ENCODE measurements around the gene TTC23L. TPM values are rescaled to one million over a fixed set of nuclear protein-coding genes. Genes with fewer than 3 reads are reported as not detected.
"Not testable (repeated sequence)": the region's sequence is repeated elsewhere in the genome, so short reads cannot be mapped to it uniquely, and the experiment has no call there.

The TTC23L gene
- total RNA-seq, 1 donor from 2014 or later, result not detected

GRCh38 chr5:34915856-34916192, 76.9 kb downstream of the TTC23L start:
- ATAC-seq, result peak; percentile 27
- DNase-seq (ENCODE audit: low spot score), result no peak

GRCh38 chr5:34916518-34916917, 77.6 kb downstream of the TTC23L start:
- ATAC-seq (no peak), DNase-seq (ENCODE audit: low spot score) (no peak)

GRCh38 chr5:34918025-34918424, 79.1 kb downstream of the TTC23L start:
- DNase-seq (ENCODE audit: low spot score), result no peak
- no peak for ATAC-seq

GRCh38 chr5:34919077-34919476, 80.1 kb downstream of the TTC23L start:
- DNase-seq (ENCODE audit: low spot score), result no peak
- no peak for ATAC-seq

- not testable (repeated sequence) for ATAC-seq; DNase-seq (ENCODE audit: low spot score)
Observed at GRCh38 chr5:34923256-34923655, 84.3 kb downstream of the TTC23L start.

GRCh38 chr5:34923694-34924461, 84.9 kb downstream of the TTC23L start:
- ATAC-seq (no peak), DNase-seq (ENCODE audit: low spot score) (no peak)

GRCh38 chr5:34924462-34924765, 85.5 kb downstream of the TTC23L start:
- no peak for DNase-seq (ENCODE audit: low spot score)
- no peak for ATAC-seq

GRCh38 chr5:34926318-34926888, 87.4 kb downstream of the TTC23L start:
- DNase-seq (ENCODE audit: low spot score) (no peak), ATAC-seq (no peak)

- no peak for ATAC-seq
Observed at GRCh38 chr5:34927785-34928184, 88.8 kb downstream of the TTC23L start.

GRCh38 chr5:34928267-34928666, 89.3 kb downstream of the TTC23L start:
- ATAC-seq (no peak), DNase-seq (ENCODE audit: low spot score) (no peak)

More at GRCh38 chr5:34927785-34928184, 88.8 kb downstream of the TTC23L start:
- no peak for DNase-seq (ENCODE audit: low spot score)

GRCh38 chr5:34929134-34929719, 90.3 kb downstream of the TTC23L start, which contains the start of gene DNAJC21:
Gene DNAJC21 (plus strand): TSS chr5:34929559. CDS start chr5:34929820, 261 bp downstream.
- DNase-seq (ENCODE audit: low spot score) (peak; percentile 99), ATAC-seq (peak; percentile 92)

- peak; percentile 93 for DNase-seq (ENCODE audit: low spot score)
- ATAC-seq, result peak; percentile 69
Observed at GRCh38 chr5:34929720-34930461, 90.9 kb downstream of the TTC23L start.

GRCh38 chr5:34930462-34930844, 91.5 kb downstream of the TTC23L start:
- DNase-seq (ENCODE audit: low spot score) (no peak), ATAC-seq (no peak)

- ATAC-seq (no peak), DNase-seq (ENCODE audit: low spot score) (no peak)
Observed at GRCh38 chr5:34930870-34931269, 91.9 kb downstream of the TTC23L start.

GRCh38 chr5:34932947-34933346, 94.0 kb downstream of the TTC23L start:
- DNase-seq (ENCODE audit: low spot score) (no peak), ATAC-seq (no peak)

- DNase-seq (ENCODE audit: low spot score), result no peak
- ATAC-seq, result no peak
Observed at GRCh38 chr5:34941936-34942335, 103.0 kb downstream of the TTC23L start.

- DNase-seq (ENCODE audit: low spot score), result no peak
- ATAC-seq, result no peak
Observed at GRCh38 chr5:34944044-34944443, 105.1 kb downstream of the TTC23L start.

- no peak for ATAC-seq
- DNase-seq (ENCODE audit: low spot score), result no peak
Observed at GRCh38 chr5:34944460-34945047, 105.6 kb downstream of the TTC23L start.

Measured in left lobe of liver (tissue), 2 donors.